Measurements from ENCODE around the gene CDK5RAP3. TPM values are rescaled to one million over a fixed set of nuclear protein-coding genes. Genes with fewer than 3 reads are reported as not detected.
A peak's percentile ranks its signal among the peaks of the same experiment; 100 is the strongest.
"Not testable (repeated sequence)": the region's sequence is repeated elsewhere in the genome, so short reads cannot be mapped to it uniquely, and the experiment has no call there.

Gene CDK5RAP3
- total RNA-seq, 1 donor from 2014 or later = 76.5 TPM

- DNase-seq = no peak
These were observed 28.7 kb downstream of the CDK5RAP3 start for GRCh38 chr17:47999582-47999981.

GRCh38 chr17:48001197-48001596, 30.3 kb downstream of the CDK5RAP3 start:
- DNase-seq = no peak

GRCh38 chr17:48001657-48002056, 30.7 kb downstream of the CDK5RAP3 start:
- DNase-seq = not testable (repeated sequence)

DNA sequence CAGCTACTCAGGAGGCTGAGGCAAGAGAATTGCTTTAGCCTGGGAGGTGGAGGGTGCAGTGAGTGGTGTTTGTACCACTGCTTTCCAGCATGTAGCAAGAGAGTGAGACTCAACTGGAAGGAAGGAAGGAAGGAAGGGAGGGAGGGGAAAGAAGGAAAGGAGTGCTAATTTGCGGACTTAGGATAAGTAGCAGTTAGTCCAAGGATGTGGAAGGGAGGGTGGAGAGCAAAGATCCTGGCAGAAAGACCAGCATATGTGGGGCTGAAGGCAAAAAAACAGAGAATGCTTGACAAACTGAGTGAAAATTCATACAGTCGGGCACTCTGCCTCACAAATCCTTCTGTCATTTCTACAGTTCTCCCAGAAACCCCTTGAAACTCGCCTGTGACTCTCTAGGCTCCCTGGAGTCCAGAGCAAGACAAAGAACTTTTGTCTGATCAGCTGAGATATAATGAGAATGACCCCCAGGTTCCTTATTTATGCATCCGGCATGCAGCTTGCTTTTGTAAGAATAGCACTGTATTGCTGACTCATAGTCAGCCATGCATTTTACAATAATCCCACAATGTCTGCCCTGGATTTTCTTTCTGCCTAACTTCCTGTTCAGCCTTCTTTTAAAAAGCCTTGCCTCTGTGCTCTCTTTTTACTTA, 31.5 kb downstream of the CDK5RAP3 start:
- DNase-seq = peak; percentile 56

DNA sequence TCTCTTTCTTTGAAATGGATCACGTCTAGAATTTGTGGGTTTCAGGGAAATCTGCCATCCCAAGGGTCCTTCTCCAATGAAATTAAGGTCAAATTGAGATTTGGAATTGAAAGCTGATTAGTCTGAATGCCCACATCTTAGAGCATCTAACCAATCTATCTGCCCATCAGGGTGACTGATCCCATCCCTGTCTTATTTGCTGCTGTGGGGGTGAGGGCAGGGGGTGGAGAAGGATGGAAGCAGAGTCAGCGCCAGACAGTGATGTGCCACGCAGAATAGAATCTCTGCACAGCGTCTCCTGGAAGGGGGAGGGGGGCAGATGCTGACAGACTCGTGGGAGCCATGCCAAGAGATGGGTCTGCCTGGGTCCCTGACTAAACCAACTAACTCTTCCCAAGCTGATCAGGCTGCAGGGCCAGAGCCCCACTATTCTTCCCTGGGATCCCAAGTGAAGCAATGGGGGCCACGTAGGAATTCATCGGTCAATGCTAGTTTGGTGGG, 32.1 kb downstream of the CDK5RAP3 start:
- DNase-seq = peak; percentile 45

DNA sequence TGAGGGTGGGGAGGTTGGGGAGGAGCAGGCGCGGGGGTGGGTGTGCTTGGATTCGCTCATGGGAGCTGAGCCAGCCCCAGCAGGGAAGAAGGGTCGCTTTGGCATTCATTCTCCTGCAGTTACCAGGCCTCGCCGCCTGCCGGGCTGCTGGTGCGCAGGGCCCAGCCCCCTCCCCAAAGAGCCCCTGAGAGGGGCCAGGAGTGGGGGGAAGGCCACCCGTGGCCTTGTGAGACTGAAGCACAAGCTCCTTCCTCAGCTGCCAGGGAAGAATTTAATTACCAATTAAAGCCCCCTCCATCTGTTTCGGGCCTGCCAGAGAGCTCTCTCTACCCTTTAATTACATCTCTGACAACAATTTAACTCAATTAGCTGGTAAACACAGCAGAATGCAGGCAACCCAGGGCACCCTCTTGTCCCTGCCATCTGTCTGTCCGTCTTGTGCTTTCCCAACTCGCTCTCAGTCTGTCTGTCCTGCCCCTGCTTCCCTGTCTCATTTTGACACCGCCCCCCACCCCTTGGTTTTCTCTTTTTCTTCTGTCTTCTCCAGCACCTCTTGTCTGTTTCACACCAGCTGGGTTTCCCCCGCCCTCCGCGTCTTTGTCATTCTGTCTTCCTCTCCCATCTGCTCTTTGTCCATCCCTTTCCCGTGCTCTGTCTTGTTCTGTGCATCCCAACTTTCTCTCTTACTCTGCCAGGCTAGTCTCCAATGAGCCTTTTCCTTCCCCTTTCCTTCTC, 32.7 kb downstream of the CDK5RAP3 start:
- peak; percentile 59 for DNase-seq

- no peak for DNase-seq
These were observed 34.1 kb downstream of the CDK5RAP3 start for GRCh38 chr17:48004983-48005382.

- DNase-seq = no peak
These were observed 36.2 kb downstream of the CDK5RAP3 start for GRCh38 chr17:48006936-48007709.

DNA sequence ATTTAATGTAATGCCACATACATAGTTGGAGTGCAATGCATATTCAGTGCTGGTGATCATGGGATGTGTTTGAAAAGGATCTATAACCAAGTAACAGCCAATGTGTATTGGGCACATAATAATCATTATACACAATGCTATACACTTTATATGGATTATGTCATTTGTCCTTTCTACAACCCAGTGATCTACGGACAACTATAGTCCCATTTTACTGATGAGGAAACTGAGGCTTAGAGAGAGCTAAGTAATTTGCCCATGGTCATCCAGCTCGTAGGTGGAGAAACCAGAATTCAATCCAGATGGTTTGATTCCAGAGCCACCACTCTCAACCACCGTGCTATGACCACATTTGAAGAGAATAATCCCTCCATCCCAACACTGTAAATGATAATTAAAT, 39.3 kb downstream of the CDK5RAP3 start:
- no peak for DNase-seq

DNA sequence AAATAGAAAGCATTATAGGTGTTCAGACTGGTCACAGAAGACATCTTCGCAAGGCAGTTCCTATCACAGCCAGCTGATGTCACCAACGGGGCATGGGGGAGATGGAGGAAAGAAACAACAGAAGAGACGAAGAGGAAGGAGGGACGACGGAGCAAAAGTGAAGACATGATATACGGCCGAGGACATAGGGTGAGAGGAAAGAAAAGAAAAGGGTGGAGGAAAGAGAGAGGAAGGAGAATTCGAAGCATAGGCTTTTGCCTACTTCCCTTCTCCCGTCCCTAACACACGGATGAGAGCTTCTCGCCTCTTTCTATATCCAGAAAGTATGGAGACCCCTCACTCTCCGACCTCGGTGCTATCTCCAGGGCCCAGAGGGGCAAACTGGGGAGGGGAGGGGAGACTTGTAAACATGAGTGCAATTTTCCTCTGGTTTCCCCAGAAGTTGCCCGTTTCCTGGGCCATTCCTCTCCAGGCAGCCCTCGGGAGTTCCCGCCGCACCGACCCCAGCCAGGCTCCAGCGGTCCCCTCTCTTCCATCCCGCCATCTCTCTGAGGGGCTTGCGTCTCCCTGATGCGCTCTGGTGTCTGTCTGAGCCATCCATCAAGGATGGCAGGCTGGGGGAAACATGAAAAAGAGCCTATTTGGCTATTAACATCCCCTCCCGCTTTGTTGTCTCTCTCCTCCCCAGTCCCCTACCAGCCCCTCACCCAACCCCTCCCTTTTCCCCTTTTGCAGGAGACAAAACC, 40.7 kb downstream of the CDK5RAP3 start:
- DNase-seq = no peak

GRCh38 chr17:48012151-48012520, 41.2 kb downstream of the CDK5RAP3 start:
- DNase-seq = peak; percentile 74

- DNase-seq = no peak
These were observed 41.7 kb downstream of the CDK5RAP3 start for GRCh38 chr17:48012654-48013053.

GRCh38 chr17:48013876-48014594, 43.1 kb downstream of the CDK5RAP3 start:
- DNase-seq = no peak

GRCh38 chr17:48014595-48015111, 43.7 kb downstream of the CDK5RAP3 start:
- peak; percentile 29 for DNase-seq

DNA sequence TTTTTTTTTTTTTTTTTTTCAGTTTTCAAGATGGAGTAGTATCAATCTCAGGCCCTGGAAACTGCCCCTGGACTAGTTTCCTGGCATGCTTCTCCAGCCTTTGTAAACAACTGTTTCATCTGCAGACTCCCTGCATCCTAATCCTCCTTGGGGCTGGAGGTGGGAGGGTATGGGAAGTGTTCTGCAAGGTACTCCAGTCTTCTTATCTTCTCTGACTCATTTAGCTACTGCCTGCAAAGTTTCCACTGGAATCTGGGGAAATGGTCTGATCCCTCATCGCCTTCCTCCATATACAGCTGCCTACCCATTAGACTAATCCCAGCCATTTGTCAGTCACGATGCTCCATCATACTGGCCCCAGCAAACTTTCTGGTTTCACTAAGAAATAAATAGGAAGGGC, 45.2 kb downstream of the CDK5RAP3 start:
- DNase-seq = no peak

DNA sequence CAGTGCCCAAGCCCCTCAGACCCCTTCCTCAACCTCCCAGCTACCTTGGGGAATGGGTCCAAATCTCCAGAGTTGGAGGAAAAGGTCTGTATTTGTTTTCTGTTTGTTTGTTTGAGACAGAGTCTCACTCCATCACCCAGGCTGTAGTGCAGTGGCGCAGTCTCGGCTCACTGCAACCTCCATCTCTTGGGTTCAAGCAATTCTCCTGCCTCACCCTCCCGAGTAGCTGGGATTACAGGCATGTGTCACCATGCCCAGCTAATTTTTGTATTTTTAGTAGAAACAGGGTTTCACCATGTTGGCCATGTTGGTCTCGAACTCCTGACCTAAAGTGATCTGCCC, 46.9 kb downstream of the CDK5RAP3 start:
- DNase-seq = not testable (repeated sequence)

DNA sequence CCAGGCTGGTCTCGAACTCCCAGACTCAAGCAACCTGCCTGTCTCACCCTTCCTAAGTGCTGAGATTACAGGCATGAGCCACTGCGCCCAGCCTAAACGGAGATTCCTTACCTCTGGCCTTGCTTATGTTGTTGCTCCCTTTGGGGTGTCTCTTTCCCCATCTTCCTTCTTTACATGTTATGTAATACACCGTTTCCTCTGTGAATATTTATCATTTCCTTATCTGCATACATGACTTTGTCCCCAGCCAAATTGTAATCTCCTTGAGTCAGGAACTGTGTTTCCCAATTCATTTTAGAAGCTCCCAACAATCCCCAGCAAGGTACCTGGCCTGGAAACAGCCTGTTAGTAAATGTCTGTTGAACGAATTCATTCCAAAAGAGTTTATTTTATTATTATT, 51.0 kb downstream of the CDK5RAP3 start:
- no peak for DNase-seq

GRCh38 chr17:48022901-48023300, 52.0 kb downstream of the CDK5RAP3 start:
- no peak for DNase-seq

- peak; percentile 91 for DNase-seq
These were observed 52.7 kb downstream of the CDK5RAP3 start for GRCh38 chr17:48023400-48024148.

DNA sequence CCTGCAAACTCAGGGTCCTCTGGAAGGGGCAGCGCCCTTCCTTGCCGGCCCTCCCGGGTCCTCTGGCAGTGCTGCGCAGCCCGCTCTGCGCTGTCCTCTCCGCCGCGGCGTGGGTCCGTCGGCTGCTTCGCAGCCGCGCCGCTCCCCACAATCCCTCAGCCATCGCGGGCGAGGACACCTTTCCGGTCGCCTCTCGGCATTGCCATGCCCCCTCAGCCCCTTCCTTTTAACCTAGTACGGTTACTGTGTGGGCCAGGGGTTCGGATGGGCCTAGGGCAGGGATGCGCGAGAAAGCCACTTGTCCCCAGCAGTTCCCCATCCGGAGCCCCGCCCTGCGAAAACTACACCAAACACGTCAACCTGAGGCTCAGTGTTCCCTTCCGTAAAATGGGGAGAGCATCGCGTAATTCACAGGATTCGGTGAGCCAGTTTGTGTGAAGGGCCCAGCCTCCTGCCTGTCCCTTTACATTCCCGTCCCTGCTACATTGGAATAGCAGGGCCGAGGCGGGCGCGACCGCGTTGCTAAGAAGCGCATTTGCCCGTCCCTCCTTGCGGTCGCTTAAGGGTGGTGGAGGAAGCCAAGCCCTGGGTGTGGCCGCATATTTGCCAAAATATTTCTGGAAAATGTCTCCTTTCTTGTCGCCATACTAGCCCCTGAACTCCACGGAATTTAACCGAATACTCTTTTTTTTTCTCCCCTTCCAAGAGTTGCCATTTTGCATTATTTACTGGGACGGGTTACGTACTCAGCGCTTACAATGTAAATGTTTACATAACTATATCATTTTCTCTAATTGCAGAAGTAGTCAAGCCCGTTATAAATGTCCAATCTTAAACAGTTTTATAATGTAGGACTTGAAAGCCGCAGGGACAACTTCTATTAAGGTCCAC, 53.5 kb downstream of the CDK5RAP3 start:
- peak; percentile 63 for DNase-seq

Measured in tongue (tissue), 2 donors.